Stimulated activated CD8-positive, alpha-beta memory T cell treated with anti-CD3 and anti-CD28 coated beads, Interleukin-2, amount 100 ng/mL, for 48 hours (primary cell): ENCODE measurements around the gene MAGEA4.
"Not testable (repeated sequence)": the region's sequence is repeated elsewhere in the genome, so short reads cannot be mapped to it uniquely, and the experiment has no call there.

Experiments
- DNase-seq, 2 donors: peaks; one replicate each; pipeline ENCODE4 v3.0.0-alpha.2; 2020; ENCODE audit warnings: low read depth in 2 of 2

The MAGEA4 gene

GRCh38 chrX:151912780-151913179 is at the start of gene MAGEA4:
TSS of gene MAGEA4 (plus strand) at chrX:151912889. CDS start at chrX:151923665, 10,776 bp downstream.
- DNase-seq = no peak

GRCh38 chrX:151870602-151871001 is 42.1 kb upstream of the MAGEA4 start:
- no peak for DNase-seq

GRCh38 chrX:151871244-151871643 is 41.4 kb upstream of the MAGEA4 start:
- no peak for DNase-seq

DNA sequence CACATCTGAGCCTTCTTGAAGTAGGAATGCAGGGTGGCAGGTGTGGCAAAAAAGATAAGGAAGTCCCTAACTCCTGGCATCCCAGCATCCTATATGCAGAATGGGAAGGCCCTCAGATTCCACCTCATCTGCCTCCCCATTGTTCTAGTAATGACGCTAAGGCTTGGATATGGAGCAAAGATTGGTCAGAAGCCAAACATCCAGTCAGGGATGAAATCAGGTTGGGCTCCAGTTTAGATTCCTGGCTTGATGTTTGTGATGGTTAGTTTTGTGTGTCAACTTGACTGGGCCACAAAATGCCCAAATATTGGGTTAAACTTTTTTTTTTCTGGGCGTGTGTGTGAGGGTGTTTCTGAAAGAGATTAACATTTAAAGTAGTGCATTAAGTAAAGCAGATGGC is 39.6 kb upstream of the MAGEA4 start:
- no peak for DNase-seq

- no peak for DNase-seq
Observed at GRCh38 chrX:151875270-151876026, 37.2 kb upstream of the MAGEA4 start.

DNA sequence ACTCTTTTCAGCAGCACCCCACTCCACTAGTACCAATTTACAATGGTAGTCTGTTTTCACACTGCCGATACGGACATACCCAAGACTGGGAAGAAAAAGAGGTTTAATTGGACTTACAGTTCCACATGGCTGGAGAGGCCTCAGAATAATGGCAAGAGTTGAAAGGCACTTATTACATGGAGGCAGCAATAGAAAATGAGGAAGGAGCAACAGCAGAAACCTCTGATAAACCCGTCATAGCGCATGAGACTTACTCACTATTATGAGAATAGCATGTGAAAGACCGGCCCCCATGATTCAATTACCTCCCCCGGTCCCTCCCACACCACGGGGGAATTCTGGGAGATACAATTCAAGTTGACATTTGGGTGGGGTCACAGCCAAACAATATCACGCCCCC is 34.1 kb upstream of the MAGEA4 start:
- DNase-seq = no peak

DNA sequence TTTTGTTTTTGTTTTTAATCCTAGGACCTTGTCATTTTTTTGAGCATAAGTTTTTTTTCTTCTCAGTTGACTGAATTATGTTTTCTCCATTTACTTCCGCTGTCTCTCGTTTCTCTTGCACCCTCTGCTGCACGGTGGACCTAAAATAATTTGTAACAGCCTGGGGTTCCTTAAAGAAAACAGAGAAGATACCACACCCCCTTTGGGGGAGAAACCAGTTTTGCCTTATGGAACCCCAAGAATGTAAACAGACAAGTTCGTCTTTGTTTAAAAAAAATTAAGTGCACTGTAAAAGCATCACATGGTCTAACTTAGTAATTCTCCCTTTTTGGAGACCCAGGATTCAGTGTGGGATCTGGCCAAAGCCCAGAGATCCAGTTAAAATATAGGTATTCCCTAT is 32.8 kb upstream of the MAGEA4 start:
- DNase-seq = no peak

GRCh38 chrX:151880895-151881294 is 31.8 kb upstream of the MAGEA4 start:
- DNase-seq = no peak

GRCh38 chrX:151889421-151889820 is 23.3 kb upstream of the MAGEA4 start:
- no peak for DNase-seq

DNA sequence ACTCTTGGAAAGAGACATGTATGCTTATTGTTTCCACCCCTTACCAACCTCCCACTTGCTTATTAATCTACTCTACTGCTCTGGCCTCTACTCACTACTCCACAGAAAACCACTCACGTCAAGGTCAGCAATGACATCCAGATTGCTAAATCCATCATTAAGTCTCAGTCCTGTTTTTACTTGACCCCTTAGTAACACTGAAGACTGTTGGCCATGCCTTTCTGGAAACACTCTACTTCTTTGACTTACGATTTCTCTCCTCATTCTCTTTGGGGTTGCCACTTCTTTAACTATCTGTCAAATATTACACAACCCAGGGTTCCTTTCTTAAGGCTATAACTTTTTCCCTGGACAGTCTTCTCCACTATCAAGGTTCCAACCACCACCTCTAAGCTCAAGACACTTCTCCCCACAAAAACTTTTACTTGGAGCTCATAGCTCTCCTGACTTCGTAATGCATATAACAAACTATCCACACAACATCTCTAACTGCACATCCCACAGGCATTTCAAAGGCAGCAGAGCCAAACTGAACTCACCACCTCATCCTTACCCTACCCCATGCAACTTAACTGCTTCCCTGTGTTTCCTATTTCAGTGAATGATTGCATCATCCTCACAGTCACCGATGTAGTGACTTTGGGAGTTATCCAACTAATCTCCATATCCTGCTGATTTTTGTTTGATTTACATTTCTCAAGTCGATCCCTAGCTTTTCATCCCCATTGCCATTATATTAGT is 15.8 kb upstream of the MAGEA4 start:
- no peak for DNase-seq

DNA sequence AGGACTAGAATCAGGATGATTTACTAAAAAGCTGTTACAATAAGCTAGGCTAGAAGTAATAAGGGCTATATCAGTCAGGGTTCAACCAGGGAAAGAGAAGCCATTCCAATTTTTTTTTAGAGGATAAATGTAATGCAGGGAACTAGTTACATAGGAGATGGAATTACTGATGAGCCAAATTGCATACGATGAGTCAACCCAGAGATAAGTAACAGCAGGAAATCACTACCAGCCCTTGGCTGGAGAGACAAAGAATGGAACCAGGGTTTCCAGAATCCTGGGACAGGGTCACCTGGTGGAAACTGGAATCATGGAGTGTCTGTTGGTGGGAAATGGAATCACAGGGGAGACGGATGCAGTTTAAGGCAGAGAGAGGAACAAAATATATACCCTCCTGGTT is 13.1 kb upstream of the MAGEA4 start:
- DNase-seq = no peak

DNA sequence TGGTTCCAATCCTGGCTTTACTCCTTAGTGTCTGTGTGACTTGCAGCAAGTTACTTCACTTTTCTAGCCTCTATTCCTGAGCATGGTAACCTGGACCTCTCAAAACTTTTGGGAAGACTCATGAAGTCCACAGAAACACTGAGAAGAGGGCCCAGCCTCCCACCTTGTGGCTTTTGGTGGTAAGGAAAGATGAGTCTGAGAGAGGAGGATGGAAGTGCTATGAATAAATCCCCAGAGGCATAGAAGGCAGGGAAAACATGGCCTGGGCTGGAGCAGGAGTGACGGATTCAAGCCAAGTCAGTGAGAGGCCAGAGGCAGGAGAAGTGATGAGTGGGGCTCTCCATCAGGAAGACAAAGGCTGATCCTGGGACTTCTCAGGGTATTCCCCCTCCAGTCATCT is 10.9 kb upstream of the MAGEA4 start:
- DNase-seq = no peak

- DNase-seq = no peak
Observed at GRCh38 chrX:151902813-151903591, 9.7 kb upstream of the MAGEA4 start.

GRCh38 chrX:151904989-151905388 is 7.7 kb upstream of the MAGEA4 start:
- no peak for DNase-seq

DNA sequence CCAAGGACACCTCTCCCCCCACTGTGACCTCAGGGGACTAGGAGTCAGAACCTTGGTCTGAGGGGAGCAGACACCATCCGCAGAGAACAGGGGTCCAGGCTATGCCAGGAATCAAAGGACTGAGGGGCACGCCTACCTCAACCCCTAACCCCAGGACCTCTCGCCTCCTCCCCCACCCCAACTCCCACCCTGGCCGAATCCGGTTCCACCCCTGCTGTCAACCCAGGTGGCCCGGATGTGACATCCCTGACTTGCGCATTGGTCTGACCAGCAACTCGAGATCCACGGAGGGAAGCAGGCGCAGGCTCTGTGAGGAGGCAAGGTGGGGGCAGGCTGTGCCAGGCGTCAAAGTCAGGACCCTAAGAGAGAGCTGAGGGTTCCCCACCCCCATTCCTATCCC is 468 bp upstream of the MAGEA4 start:
- DNase-seq = no peak

DNA sequence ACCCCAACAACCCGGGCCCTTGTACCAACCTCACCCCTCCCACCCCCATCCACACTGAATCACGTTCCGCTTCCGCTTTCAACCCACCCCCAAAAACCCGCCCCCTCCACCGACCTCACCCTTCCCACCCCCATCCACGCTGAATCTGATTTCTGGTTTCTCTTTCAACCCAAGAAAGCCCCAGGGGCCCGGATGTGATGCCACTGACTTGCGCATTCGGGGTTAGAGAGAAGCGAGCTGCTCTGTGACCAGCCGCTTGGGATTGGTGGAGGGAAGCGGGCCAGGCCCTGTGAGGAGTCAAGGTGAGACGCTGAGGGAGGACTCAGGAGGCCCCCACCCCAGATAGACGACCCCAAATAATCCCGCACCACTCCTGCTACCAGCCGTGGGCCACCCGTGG is 6.0 kb downstream of the MAGEA4 start:
- DNase-seq = not testable (repeated sequence)

DNA sequence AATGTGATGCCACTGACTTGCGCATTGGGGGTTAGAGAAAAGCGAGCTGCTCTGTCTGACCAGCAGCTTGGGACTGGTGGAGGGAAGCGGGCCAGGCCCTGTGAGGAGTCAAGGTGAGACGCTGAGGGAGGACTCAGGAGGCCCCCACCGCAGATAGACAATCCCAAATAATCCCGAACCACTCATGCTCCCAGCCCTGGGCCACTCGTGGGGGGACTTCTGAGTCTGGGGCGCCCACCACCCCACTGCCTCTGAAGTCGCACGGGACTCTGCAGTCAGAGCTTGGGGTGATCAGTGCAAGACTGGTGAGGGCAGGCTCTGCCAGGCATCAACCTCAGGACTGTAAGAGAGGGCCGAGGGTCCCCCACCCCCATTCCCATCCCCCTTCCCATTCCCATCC is 6.9 kb downstream of the MAGEA4 start:
- DNase-seq = no peak

DNA sequence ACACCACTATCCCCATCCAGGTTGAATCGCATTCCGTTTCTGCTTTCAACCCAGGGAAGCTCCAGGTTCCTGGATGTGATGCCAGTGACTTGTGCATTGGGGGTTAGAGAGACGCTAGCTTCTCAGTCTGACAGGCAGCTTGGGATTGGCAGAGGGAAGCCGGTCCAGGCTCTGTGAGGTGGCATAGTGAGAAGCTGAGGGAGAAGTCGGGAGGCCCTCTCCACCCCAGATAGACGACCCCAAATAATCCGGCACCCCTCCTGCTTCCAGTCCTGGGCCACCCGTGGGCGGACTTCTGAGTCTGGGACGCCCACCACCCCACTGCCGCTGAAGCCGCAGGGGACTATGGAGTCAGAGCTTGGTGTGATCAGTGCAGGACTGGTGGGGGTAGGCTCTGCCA is 7.4 kb downstream of the MAGEA4 start:
- DNase-seq = no peak

- no peak for DNase-seq
Observed at GRCh38 chrX:151920530-151920929, 7.8 kb downstream of the MAGEA4 start.

DNA sequence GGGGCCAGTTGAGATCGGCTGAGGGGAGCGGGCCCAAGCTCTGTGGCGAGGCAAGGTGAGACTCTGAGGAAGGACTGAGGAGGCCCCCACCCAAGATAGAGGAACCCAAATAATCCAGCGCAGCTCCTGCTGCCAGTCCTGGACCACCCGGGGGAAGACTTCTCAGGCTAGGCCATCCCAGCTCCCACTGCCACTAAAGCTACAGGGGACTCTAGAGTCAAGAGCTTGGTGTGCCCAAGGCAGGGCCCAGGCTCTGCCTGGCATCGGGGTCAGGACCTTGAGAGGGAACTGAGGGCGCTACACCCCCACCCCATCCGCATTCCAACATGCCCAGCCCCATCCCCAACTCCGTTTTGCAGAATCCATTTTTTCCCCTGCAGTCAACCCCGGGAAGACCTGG is 8.6 kb downstream of the MAGEA4 start:
- no peak for DNase-seq

GRCh38 chrX:151921866-151922265 is 9.2 kb downstream of the MAGEA4 start:
- DNase-seq = no peak

GRCh38 chrX:151922692-151923091 is 10.0 kb downstream of the MAGEA4 start:
- DNase-seq = no peak

GRCh38 chrX:151923648-151924047 is 11.0 kb downstream of the MAGEA4 start:
- DNase-seq = no peak
